ENCODE measurements around the gene MACROD1. TPM values are rescaled to one million over a fixed set of nuclear protein-coding genes. Genes with fewer than 3 reads are reported as not detected.
"Not testable (repeated sequence)": the region's sequence is repeated elsewhere in the genome, so short reads cannot be mapped to it uniquely, and the experiment has no call there.

MACROD1 gene
- total RNA-seq, 2 donors from 2014 or later: 3.9 to 7.5 TPM

GRCh38 chr11:63991558-63991957 lies 174.4 kb downstream of the MACROD1 start:
- no peaks in the 10 kb centered on the region for H3K9me3 ChIP-seq (ENCODE audit: control insufficient read depth, low read length, poor library complexity, severe bottlenecking)
- Mint-ChIP-seq H3K4me1 (peaks cover 29% of the 10 kb centered on the region), H3K36me3 (ENCODE audit: low read depth) (peaks cover 3% of the 10 kb centered on the region), H3K27ac (peak overlapping the region; percentile 83), H3K27me3 (no peaks in the 10 kb centered on the region), H3K4me3 (no peak overlapping the region)
- DNase-seq (no peak), ATAC-seq (no peak)

GRCh38 chr11:63986932-63987513 lies 178.9 kb downstream of the MACROD1 start:
- peaks cover 2% of the 10 kb centered on the region for H3K36me3 Mint-ChIP-seq (ENCODE audit: low read depth)
- H3K9me3 ChIP-seq (ENCODE audit: control insufficient read depth, low read length, poor library complexity, severe bottlenecking): no peaks in the 10 kb centered on the region
- H3K27ac Mint-ChIP-seq: peak overlapping the region; percentile 76
- ATAC-seq: no peak
- DNase-seq: no peak
- H3K4me3 Mint-ChIP-seq: peak overlapping the region; percentile 98
- H3K4me1 Mint-ChIP-seq: peaks cover 28% of the 10 kb centered on the region
- no peaks in the 10 kb centered on the region for H3K27me3 Mint-ChIP-seq

GRCh38 chr11:63986156-63986931 lies 179.6 kb downstream of the MACROD1 start, which contains the start of gene OTUB1:
TSS of gene OTUB1 (plus strand) at chr11:63986438. CDS start at chr11:63986457, 19 bp downstream.
- Mint-ChIP-seq H3K4me1 (peaks cover 24% of the 10 kb centered on the region), H3K36me3 (ENCODE audit: low read depth) (peaks cover 2% of the 10 kb centered on the region), H3K27ac (peak within 1 kb of the TSS; percentile 97), H3K4me3 (peak within 1 kb of the TSS; percentile 98), H3K27me3 (no peaks in the 10 kb centered on the region)
- peak; percentile 73 to 82 (median 79) for DNase-seq
- H3K9me3 ChIP-seq (ENCODE audit: control insufficient read depth, low read length, poor library complexity, severe bottlenecking): no peaks in the 10 kb centered on the region
- ATAC-seq: peak; percentile 91

- ATAC-seq (peak; percentile 84), DNase-seq (peak; percentile 45 to 57 (median 49))
- peaks cover 24% of the 10 kb centered on the region for H3K4me1 Mint-ChIP-seq
- no peaks in the 10 kb centered on the region for H3K9me3 ChIP-seq (ENCODE audit: control insufficient read depth, low read length, poor library complexity, severe bottlenecking)
- peak overlapping the region; percentile 98 for H3K4me3 Mint-ChIP-seq
- no peaks in the 10 kb centered on the region for H3K27me3 Mint-ChIP-seq
- peak overlapping the region; percentile 97 for H3K27ac Mint-ChIP-seq
- H3K36me3 Mint-ChIP-seq (ENCODE audit: low read depth): peaks cover 2% of the 10 kb centered on the region
Measured at GRCh38 chr11:63985812-63986155, 180.1 kb downstream of the MACROD1 start.

- H3K36me3 Mint-ChIP-seq (ENCODE audit: low read depth): no peaks in the 10 kb centered on the region
- H3K27me3 Mint-ChIP-seq: no peaks in the 10 kb centered on the region
- H3K4me3 Mint-ChIP-seq: no peak overlapping the region
- no peaks in the 10 kb centered on the region for H3K9me3 ChIP-seq (ENCODE audit: control insufficient read depth, low read length, poor library complexity, severe bottlenecking)
- H3K4me1 Mint-ChIP-seq: peaks cover 17% of the 10 kb centered on the region
- ATAC-seq (no peak), DNase-seq (no peak)
- peak overlapping the region; percentile 37 for H3K27ac Mint-ChIP-seq
Measured at GRCh38 chr11:63979426-63979825, 186.5 kb downstream of the MACROD1 start.

- H3K4me1 Mint-ChIP-seq: peaks cover 21% of the 10 kb centered on the region
- no peaks in the 10 kb centered on the region for H3K36me3 Mint-ChIP-seq (ENCODE audit: low read depth)
- no peak for DNase-seq
- H3K4me3 Mint-ChIP-seq: no peak overlapping the region
- no peaks in the 10 kb centered on the region for H3K9me3 ChIP-seq (ENCODE audit: control insufficient read depth, low read length, poor library complexity, severe bottlenecking)
- ATAC-seq: no peak
- peak overlapping the region; percentile 16 for H3K27ac Mint-ChIP-seq
- H3K27me3 Mint-ChIP-seq: no peaks in the 10 kb centered on the region
Measured at GRCh38 chr11:63978551-63979239, 187.2 kb downstream of the MACROD1 start.

- no peaks in the 10 kb centered on the region for H3K9me3 ChIP-seq (ENCODE audit: control insufficient read depth, low read length, poor library complexity, severe bottlenecking)
- Mint-ChIP-seq H3K4me1 (peaks cover 21% of the 10 kb centered on the region), H3K4me3 (peak within 1 kb of the TSS; percentile 99), H3K36me3 (ENCODE audit: low read depth) (no peaks in the 10 kb centered on the region), H3K27ac (peak within 1 kb of the TSS; percentile 95), H3K27me3 (peaks cover 3% of the 10 kb centered on the region)
- ATAC-seq (peak; percentile 99), DNase-seq (peak; percentile 81 to 90 (median 85))
Measured at GRCh38 chr11:63974259-63975143, 191.4 kb downstream of the MACROD1 start, which contains the start of gene COX8A. TSS of gene COX8A (plus strand) at chr11:63974620. CDS start at chr11:63974681, 61 bp downstream.

- H3K27me3 Mint-ChIP-seq; H3K9me3 ChIP-seq (ENCODE audit: control insufficient read depth, low read length, poor library complexity, severe bottlenecking); DNase-seq; H3K36me3 Mint-ChIP-seq (ENCODE audit: low read depth); ATAC-seq: not testable (repeated sequence)
- Mint-ChIP-seq H3K27ac (peak overlapping the region; percentile 95), H3K4me1 (peaks cover 21% of the 10 kb centered on the region), H3K4me3 (peak overlapping the region; percentile 99)
Measured at GRCh38 chr11:63973912-63974258, 192.0 kb downstream of the MACROD1 start.

- ATAC-seq (no peak), DNase-seq (no peak)
- peaks cover 10% of the 10 kb centered on the region for H3K4me1 Mint-ChIP-seq
- H3K9me3 ChIP-seq (ENCODE audit: control insufficient read depth, low read length, poor library complexity, severe bottlenecking): no peaks in the 10 kb centered on the region
- H3K27ac Mint-ChIP-seq: no peak overlapping the region
- H3K36me3 Mint-ChIP-seq (ENCODE audit: low read depth): no peaks in the 10 kb centered on the region
- peaks cover 8% of the 10 kb centered on the region for H3K27me3 Mint-ChIP-seq
- no peak overlapping the region for H3K4me3 Mint-ChIP-seq
Measured at GRCh38 chr11:63970902-63971301, 195.0 kb downstream of the MACROD1 start.

- Mint-ChIP-seq H3K27ac (no peak overlapping the region), H3K4me3 (no peak overlapping the region), H3K4me1 (peaks cover 4% of the 10 kb centered on the region), H3K36me3 (ENCODE audit: low read depth) (no peaks in the 10 kb centered on the region), H3K27me3 (peaks cover 8% of the 10 kb centered on the region)
- ATAC-seq: no peak
- DNase-seq: no peak
- H3K9me3 ChIP-seq (ENCODE audit: control insufficient read depth, low read length, poor library complexity, severe bottlenecking): no peaks in the 10 kb centered on the region
Measured at GRCh38 chr11:63969461-63969860, 196.5 kb downstream of the MACROD1 start.

- H3K36me3 Mint-ChIP-seq (ENCODE audit: low read depth): no peaks in the 10 kb centered on the region
- peaks cover 8% of the 10 kb centered on the region for H3K27me3 Mint-ChIP-seq
- DNase-seq (no peak), ATAC-seq (no peak)
- H3K9me3 ChIP-seq (ENCODE audit: control insufficient read depth, low read length, poor library complexity, severe bottlenecking): no peaks in the 10 kb centered on the region
- no peak overlapping the region for H3K27ac Mint-ChIP-seq
- H3K4me3 Mint-ChIP-seq: no peak overlapping the region
- peaks cover 4% of the 10 kb centered on the region for H3K4me1 Mint-ChIP-seq
Measured at GRCh38 chr11:63966444-63966843, 199.5 kb downstream of the MACROD1 start.

GRCh38 chr11:63963895-63964294 lies 202.0 kb downstream of the MACROD1 start:
- DNase-seq; H3K27ac Mint-ChIP-seq; H3K27me3 Mint-ChIP-seq; H3K36me3 Mint-ChIP-seq (ENCODE audit: low read depth); H3K4me3 Mint-ChIP-seq; H3K9me3 ChIP-seq (ENCODE audit: control insufficient read depth, low read length, poor library complexity, severe bottlenecking); H3K4me1 Mint-ChIP-seq; ATAC-seq: not testable (repeated sequence)
